Thyroid gland (tissue), 4 donors: ENCODE data around the gene AK2. TPM values are rescaled to one million over a fixed set of nuclear protein-coding genes. Genes with fewer than 3 reads are reported as not detected.

Source experiments
- DNase-seq, 2 donors: peaks; one replicate each; pipeline ENCODE4 v3.0.0-alpha.2; 2019
- H3K27ac ChIP-seq, 3 donors: fragments of 200-600 bp; sonication (generic); 1 replicate in 2 of 3; 2 replicates in 1 of 3; pipeline ENCODE4 v1.5.1; 2016 to 2019; ENCODE audit warnings: mild to moderate bottlenecking in 1 of 3, moderate library complexity in 1 of 3
- H3K27me3 ChIP-seq: fragments of 200-600 bp; sonication (generic); one replicate; pipeline ENCODE4 v1.5.1; 2019
- H3K36me3 ChIP-seq, 2 donors: fragments of 200-600 bp; sonication (generic); one replicate each; pipeline ENCODE4 v1.5.1; 2016 to 2019
- H3K4me1 ChIP-seq, 2 donors: fragments of 200-600 bp; sonication (generic); one replicate each; pipeline ENCODE4 v1.5.1; 2017 to 2019
- H3K4me3 ChIP-seq, 3 donors: fragments of 200-600 bp; sonication (generic); replicated peaks in 1 of 3; 1 replicate in 2 of 3; 2 replicates in 1 of 3; pipeline ENCODE4 v1.5.1; 2016; ENCODE audit warnings: mild to moderate bottlenecking in 1 of 3
- H3K9me3 ChIP-seq: fragments of 200-600 bp; sonication (generic); one replicate; pipeline ENCODE4 v1.5.1; 2017
- CTCF ChIP-seq, 6 experiments: fragments of 200-600 bp in 3 of 6; fragments of 450-650 bp in 3 of 6; sonication (generic) in 3 of 6; IDR thresholded peaks; one replicate each; pipeline ENCODE4 v1.5.1; 2016 to 2019; ENCODE audit warnings: antibody characterized with exemption in 6 of 6, mild to moderate bottlenecking in 2 of 6, inconsistent platforms in 1 of 6, moderate library complexity in 1 of 6
- POLR2A ChIP-seq, 2 donors: fragments of 450-650 bp; IDR thresholded peaks; one replicate each; pipeline ENCODE4 v1.6.1; 2017; ENCODE audit warnings: antibody characterized with exemption in 2 of 2, mild to moderate bottlenecking in 2 of 2, moderate library complexity in 1 of 2
- WGBS, 2 donors: methylation state at CpG; one replicate each; pipeline ENCODE4 v1.1.5; 2017; 5-methylcytosine and 5-hydroxymethylcytosine counted together
- intact Hi-C: fragments of 100-400 bp; cut with DNase I; formaldehyde crosslinking; loops from one replicate; pipeline ENCODE4 v1.15.1; 2023
- total RNA-seq, 4 donors: library from RNA; depleted of rRNA; stranded (reverse); fragments of >200 nt; gene quantifications; one replicate each; pipeline ENCODE4 v1.2.3, GENCODE V29; 2016

The AK2 gene
- total RNA-seq = 100 to 1,000 TPM; 214 to 308 (median 256) TPM

DNA sequence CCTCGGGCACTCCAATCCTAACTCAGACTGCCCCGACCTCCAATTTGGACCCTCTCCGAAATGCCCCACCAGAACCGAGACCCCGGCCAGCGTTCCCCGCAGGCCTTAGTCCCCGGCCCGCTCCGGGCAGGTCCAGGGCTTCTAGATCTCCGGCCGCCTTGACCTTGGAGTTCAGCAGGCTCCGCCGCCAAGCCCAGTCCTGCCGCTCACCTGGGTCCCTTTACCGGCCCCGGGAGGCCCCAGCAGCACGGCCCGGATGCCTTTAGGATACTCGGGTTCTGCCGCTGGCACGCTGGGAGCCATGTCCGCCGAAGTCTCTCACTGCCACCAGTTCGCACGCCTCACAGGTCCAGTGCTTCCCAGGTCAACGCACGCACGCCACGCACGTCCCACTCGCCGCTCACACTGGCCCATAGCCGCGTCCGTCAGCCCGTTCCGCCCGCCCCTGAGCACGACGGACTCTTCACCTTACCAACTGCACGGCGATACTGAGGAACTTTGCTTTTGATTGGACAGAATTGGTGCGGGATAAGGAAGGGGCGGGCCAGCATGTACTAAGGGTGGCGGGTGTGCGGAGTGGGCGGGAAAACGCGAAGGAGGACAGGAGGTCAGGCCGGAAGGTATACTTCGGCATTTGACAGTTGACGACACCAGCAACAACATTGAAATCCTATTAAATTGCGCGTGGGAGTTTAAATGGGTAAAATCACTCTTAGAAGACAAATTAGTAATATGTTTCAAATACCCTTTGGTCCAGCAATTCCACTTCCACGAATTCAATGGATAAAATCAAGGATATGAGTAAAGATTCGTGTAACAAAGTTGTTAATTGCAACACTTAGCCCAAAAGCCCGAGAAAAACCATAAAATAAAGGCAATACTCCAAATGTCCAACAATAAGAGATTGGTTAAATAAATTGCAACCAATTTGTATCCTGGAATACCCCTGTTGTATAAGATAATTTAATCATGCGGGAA, at the start of gene AK2:
AK2 (minus strand) TSS at position 358 of the 978 bp plus-strand sequence; CDS start at position 303, 55 bp downstream.
- H3K36me3 ChIP-seq = no peaks in the 10 kb centered on the region
- H3K9me3 ChIP-seq = no peaks in the 10 kb centered on the region
- DNase-seq = peak; percentile 97 to 98
- peak within 1 kb of the TSS; percentile 1 to 86 (median 72) for H3K27ac ChIP-seq
- intact Hi-C loops = loop anchor here (5.0 kb wide), 1 partner anchor 70 kb away; no protein-coding TSS in a partner anchor
- H3K27me3 ChIP-seq = no peaks in the 10 kb centered on the region
- 9 to 10% methylated on average over 32 to 43 of the region's 59 CpGs for WGBS, 2 donors
- peak in 1 of 2 donors; percentile 86 for TF ChIP-seq POLR2A (IDR thresholded peaks at IDR 0.05)
- no peak for TF ChIP-seq CTCF (IDR thresholded peaks at IDR 0.05)
- H3K4me3 ChIP-seq = peak within 1 kb of the TSS; percentile 9 to 89 (median 47)
- H3K4me1 ChIP-seq = peaks cover 31 to 37% of the 10 kb centered on the region in 2 donors

GRCh38 chr1:33086384-33086850, 49.7 kb upstream of the AK2 start:
- Histone ChIP-seq H3K27ac (no peak overlapping the region), H3K27me3 (no peaks in the 10 kb centered on the region), H3K36me3 (no peaks in the 10 kb centered on the region), H3K9me3 (no peaks in the 10 kb centered on the region), H3K4me1 (peaks cover 3 to 10% of the 10 kb centered on the region in 2 donors), H3K4me3 (no peak overlapping the region)
- WGBS, 2 donors = 27 to 39% methylated on average over 8 to 12 of the region's 12 CpGs
- intact Hi-C loops = loop anchor here (10.0 kb wide), 1 partner anchor 152 kb away; no protein-coding TSS in a partner anchor
- TF ChIP-seq POLR2A (IDR thresholded peaks at IDR 0.05) = no peak
- TF ChIP-seq CTCF (IDR thresholded peaks at IDR 0.05) = peak; percentile 61 to 74 (median 66)
- DNase-seq = peak; percentile 78 to 80

- no peak for DNase-seq
- TF ChIP-seq CTCF (IDR thresholded peaks at IDR 0.05) (no peak), POLR2A (IDR thresholded peaks at IDR 0.05) (no peak)
- no peaks in the 10 kb centered on the region for H3K9me3 ChIP-seq
- H3K27me3 ChIP-seq = no peaks in the 10 kb centered on the region
- peaks cover 9 to 15% of the 10 kb centered on the region in 2 donors for H3K4me1 ChIP-seq
- H3K4me3 ChIP-seq = no peak overlapping the region
- no peak overlapping the region for H3K27ac ChIP-seq
- intact Hi-C loops = loop anchor here (10.0 kb wide), 1 partner anchor 151 kb away; no protein-coding TSS in a partner anchor
- WGBS, 2 donors = 83 to 92% methylated on average over 4 of the region's 4 CpGs
- H3K36me3 ChIP-seq = no peaks in the 10 kb centered on the region
These were observed 48.6 kb upstream of the AK2 start for GRCh38 chr1:33085332-33085731.

- TF ChIP-seq POLR2A (IDR thresholded peaks at IDR 0.05) (no peak), CTCF (IDR thresholded peaks at IDR 0.05) (no peak)
- Histone ChIP-seq H3K9me3 (no peaks in the 10 kb centered on the region), H3K4me3 (no peak overlapping the region), H3K27ac (no peak overlapping the region), H3K27me3 (no peaks in the 10 kb centered on the region), H3K4me1 (peaks cover 11 to 18% of the 10 kb centered on the region in 2 donors), H3K36me3 (no peaks in the 10 kb centered on the region)
- WGBS, 2 donors = 84 to 85% methylated on average over 6 of the region's 6 CpGs
- intact Hi-C loops = loop anchor here (5.0 to 10.0 kb wide), 2 partner anchors 148 to 370 kb away; no protein-coding TSS in a partner anchor
- DNase-seq = no peak
These were observed 46.0 kb upstream of the AK2 start for GRCh38 chr1:33082575-33083108.
